Fibroblast of skin of right biceps (primary cell): ENCODE data around the gene ANKRD29.

Experiments used
- DNase-seq: peaks from one replicate; pipeline ENCODE4 v3.0.0-alpha.2; 2013

ANKRD29 gene

GRCh38 chr18:23683671-23684070, 21.0 kb upstream of the ANKRD29 start:
- DNase-seq, result peak; percentile 26

DNA sequence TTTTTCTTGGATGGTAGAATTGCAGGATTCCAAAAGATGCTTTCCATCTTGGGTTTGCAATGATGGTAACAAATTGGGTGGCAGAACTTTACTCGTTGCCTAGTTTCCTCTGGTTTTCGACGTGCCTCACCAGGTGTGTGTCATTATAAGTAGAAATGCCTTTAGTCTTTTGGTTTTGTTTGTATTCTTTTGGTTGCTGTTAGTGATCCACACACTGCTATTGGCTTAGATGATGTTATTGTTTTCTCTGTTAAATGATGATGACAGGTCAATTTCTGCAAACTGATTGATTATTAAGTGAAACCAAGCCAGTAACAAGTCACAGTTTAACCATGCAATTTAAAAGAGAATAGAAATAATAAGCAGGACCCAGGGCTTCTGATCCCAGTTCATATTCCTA, 20.4 kb upstream of the ANKRD29 start:
- no peak for DNase-seq

DNA sequence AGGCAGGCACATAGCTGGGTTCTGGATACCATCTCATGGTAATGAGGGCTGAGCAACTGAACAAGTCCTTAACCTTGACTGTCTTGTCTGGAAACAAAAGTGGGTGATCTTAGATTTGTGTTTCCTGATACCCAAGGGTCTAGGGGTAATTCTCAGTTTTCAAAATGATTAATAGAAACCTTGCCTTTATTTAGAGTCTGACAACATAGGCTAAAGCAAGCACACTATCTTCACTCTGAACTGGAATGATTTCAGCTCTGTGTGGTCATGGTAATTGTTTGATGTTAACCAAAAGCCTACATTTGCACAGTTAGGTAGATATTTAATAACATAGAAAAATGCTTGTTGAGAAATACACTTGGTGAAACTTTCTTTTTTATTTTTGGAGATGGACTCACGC, 19.8 kb upstream of the ANKRD29 start:
- no peak for DNase-seq

DNA sequence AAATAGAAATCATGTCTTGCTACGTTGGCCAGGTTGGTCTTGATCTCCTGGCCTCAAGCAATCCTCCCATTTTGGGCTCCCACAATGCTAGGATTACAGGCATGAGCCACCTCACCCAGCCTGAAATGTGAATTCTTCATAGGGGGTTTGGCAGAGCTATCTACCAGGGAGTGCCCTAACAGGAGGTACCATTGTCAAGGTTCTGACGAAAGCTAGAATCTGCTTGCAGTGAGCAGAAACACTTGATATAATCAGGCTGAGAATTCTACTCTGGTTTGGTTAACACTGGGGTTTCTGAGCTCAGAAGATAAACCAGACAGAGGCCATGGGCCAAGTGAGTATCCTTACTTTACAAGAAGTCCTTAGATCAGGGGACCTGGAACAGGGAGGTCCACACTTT, 19.3 kb upstream of the ANKRD29 start:
- DNase-seq, result no peak

- DNase-seq, result no peak
Observed at GRCh38 chr18:23675896-23676295, 13.2 kb upstream of the ANKRD29 start.

DNA sequence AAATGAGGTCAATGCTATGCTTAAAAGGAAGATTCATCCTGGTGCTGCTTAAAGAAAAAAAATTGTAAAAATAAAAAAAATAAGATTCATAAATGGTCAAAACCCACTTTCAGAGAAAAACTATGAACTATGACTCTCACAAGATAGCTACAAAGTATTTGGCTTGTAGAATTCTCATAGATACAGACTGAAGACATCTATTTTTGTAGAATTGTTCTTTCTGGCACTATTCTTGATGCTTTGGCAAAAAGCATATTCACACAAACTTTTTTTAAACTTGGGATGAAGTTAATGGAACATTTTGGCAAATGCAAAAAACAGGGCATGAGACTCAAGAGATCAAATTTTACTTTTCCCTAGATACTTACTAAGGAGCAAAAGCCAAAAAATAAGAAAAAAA, 12.5 kb upstream of the ANKRD29 start:
- no peak for DNase-seq

DNA sequence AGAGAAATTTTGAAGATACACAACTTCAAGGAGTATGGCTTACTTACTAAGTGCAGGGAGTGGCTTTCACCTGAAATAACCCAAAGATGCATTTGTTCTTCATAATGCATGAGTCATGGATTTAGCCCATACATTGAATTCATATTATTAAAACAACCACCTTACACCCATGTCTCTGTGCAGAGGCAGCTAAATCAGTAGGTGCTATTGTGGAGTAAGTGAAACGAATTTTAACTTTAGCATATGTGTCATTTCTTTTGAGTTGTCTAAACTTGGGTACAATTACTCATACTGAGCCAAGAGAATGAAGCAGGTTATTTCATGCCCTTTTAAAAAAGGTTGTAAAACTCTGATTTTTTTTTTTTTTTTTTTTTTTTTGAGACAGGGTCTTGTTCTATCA, 11.0 kb upstream of the ANKRD29 start:
- DNase-seq, result no peak

- no peak for DNase-seq
Observed at GRCh38 chr18:23671564-23671963, 8.9 kb upstream of the ANKRD29 start.

- no peak for DNase-seq
Observed at GRCh38 chr18:23669804-23670405, 7.2 kb upstream of the ANKRD29 start.

DNA sequence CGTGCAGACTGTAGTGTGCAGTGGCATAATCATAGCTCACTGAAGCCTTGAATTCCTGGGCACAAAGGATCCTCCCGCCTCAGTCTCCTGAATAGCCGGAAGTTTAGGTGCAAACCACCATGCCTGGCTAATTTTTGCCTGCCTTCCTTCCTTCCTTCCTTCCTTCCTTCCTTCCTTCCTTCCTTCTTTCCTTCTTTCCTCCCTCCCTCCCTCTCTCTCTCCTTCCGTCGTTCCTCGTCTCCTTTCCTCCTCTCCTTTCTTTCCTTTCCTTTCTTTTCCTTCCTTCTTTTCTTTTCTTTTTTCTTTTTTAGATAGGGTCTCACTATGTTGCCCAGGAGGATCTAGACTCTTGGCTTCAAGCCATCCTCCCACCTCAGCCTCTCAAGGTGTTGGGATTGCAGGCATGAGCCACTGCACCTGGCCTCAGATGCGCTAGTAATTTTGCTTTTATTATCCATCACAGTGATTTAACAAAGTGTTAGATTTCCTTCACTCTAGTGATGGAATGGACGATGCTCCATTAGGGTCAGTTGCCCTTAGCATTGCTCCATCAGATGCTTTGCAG, 6.6 kb upstream of the ANKRD29 start:
- DNase-seq, result no peak

- no peak for DNase-seq
Observed at GRCh38 chr18:23668731-23669130, 6.0 kb upstream of the ANKRD29 start.

DNA sequence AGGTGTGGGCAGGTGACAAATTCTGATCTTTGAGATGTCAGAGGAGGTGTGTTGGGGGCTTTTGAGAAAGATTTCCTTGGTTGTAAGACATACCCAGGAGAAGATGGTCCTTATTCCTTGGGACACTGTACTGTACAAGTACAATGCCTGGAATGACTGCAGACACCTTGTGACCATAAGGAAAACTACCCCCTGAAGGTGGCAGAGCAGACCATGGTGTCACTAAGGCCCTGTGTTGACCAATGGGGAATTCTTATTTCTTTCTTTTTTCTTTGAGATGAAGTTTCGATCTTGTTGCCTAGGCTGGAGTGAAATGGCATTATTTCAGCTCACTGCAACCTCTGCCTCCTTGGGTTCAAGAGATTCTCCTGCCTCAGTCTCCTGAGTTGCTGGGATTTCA, 4.4 kb upstream of the ANKRD29 start:
- no peak for DNase-seq

DNA sequence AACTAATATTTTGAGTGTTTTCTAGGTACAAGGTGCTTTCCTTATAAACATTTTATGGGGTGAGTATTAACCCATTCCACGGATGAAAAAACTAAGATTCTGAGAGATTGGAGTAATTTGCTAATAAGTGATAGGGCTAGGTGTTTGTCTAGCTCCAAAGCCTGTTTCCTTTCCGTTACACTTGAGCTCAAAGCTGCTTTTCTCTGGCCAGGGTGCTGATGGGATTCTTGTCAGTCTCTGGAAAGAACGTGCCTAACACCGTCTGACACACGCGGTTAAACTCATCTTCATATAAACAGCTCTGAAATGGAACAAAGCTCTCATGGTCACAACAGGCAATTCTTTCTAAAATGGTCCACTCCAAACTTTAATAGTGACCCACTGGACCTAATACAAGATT, 2.0 kb upstream of the ANKRD29 start:
- no peak for DNase-seq

DNA sequence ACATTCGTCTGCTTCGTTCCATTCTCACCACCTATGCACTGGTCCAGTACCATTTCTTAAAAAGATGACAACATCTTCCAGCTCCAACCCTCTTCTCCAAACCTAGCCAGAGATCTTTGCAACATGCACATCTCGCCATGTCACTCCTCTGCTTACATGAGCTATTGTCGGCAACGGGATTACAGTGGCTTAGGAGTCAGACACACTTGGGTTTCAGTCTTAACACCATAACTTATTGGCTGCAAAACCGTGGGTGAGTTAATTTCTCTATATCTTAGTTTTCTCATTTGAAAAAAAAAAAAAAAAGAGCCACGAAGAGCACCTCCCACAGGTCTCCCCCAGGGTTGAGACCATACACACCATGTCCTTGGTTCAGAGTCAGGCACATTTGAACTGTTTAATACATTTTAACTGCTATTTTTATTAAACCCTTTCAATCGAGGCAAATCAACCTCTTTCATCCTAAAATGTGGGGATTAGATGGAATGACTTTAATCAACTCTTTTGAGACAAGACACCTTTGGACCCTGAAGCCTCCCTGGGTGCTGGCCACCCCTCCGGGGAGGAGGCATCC, 889 bp downstream of the ANKRD29 start:
- no peak for DNase-seq

DNA sequence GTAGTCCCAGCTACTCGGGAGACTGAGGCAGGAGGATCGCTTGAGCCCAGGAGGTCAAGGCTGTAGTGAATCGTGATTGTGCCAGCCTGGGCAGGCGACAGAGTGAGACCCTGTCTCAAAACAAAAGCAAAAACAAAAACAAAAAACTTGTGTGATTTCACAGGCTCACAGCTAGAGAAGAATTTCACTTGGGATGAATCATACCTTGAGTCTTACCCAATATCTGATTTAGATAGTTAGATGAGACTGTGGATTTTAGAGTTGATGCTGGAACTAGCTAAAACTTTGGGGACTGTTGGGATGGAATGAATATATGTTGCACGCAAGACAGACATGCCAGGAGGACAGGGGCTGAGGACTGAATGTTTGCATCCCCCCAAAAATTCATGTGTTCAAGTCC, 4.4 kb downstream of the ANKRD29 start:
- DNase-seq, result no peak

DNA sequence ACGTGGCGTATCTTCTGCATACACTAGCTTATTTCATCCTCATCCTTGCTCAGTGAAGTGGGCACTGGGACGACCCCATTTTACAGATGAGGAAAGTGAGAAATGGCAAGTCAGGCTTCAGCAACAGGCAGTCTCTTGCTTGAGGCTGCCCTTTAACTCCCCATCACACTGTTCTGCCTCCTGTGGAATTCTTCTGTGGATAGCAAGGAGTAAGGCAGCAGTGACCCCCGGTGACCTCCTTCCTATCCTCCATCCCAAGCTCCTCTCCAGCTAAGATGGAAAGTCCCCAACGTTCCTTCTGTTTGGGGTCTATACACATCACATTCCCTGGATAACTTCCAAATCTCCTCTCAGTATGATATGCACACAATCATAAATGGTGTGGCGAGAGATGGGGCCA, 10.5 kb downstream of the ANKRD29 start:
- DNase-seq, result no peak

DNA sequence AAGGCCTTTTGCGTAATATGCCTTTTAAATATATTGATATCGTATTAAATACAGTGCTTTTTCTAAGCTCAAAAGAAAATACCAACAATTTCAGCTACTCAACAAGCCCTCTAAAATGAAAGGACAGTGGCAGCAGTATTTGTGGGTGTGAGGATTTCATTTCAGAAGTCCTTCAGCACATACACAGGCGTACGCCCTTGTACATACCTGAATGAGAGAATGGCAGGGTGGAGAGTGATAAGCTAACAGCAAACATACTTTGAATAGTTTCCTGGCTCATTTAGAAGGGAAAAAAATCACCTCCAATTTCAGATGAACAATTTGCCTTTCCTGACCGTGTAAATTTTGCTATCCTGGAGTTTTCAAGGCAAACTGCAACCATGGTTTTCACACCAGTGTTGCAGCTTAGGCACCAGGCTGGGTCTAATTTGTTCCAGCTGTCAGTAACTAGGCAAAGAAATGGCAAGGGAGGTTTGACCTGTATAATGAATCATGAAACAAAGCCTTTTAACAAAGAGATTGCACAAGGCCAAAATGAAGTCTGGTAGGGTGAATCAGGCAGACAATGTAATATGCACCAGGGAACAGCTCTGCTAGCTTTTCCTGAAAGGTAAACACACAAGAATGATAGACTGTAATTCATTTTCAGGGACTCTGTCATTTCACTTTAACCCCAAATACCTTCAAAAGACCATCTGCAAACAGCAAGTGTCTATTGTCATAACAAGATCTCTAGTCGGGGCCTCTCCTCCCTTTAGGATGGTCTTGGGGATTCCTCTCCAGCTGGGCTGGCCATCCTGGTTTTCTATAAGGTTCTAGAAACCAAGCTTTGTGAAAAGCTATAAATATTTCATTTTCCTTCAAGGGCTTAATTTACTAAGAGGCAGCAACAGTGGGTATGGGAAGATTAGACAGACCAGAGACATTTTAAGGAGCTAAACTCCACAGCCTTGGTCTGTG, 11.5 kb downstream of the ANKRD29 start:
- peak; percentile 83 for DNase-seq

- no peak for DNase-seq
Observed at GRCh38 chr18:23648940-23649607, 13.6 kb downstream of the ANKRD29 start.

DNA sequence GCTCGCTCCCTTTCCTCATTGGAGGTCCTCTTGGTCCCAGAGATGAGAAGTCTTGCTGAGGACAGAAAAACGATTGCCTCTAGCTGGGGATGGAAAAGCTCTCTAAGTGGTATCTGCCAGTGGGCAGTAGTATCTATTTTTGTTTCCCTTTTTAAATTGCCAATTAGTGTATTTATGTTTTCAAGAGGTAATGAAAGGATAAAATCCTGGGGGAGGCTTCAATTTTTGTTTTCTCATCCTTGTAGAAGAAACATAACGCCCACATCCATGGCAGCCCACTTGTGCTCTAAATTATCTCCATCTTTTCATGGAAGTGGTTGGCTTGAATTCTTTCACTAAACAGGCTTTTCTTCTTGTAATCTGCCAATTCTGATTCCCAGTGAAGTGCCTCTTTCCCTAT, 14.3 kb downstream of the ANKRD29 start:
- no peak for DNase-seq

DNA sequence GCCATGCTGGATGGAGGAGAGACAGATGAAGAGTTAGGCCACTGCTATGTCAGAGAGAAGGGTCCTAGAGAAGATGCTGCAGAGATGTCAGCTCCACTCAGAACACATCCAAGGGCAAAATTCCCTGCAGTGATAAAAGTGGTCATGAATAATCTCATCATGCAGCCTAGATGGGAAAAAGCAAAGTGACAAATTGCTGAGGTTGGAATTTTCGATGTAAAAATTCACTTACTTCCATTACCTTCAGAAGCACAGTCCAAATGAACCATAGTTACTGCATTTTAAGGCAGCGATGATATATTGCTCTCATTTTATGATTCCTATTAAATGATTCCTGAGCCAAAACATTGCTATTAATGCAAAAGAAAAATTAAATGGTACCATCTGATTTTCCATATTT, 16.4 kb downstream of the ANKRD29 start:
- no peak for DNase-seq

GRCh38 chr18:23645568-23646175, 17.0 kb downstream of the ANKRD29 start:
- DNase-seq, result no peak

DNA sequence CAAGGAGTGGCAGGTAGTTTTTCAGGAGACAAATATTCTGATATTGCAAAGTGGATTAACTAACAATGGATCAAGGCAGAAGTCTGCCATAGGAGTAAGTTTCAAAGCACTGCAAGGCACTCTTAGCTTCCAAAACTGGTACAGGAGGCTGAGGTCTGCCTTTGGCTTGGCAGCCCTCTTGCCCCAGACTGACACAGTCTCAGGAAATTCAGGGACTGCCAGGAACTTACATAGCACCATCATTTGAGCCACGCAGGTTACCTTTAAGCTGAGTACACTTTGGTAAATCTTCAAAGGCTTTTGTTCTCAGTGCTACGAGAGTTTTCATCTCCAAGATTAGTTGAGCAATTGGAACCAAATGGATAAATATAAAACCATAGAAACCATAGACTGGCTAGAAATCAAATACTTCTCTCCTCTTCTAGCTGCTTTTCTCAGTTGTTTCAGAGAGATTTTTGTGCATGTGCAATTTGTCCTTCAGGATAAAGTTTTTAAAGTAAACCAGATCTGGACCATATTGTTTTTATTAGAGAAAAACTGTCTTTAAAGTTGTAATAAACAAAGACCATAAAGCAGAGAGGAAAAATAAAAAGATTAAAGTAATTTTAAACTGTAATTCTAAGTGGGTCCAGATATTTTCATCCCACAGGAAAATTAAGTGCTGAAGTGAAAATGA, 18.8 kb downstream of the ANKRD29 start:
- DNase-seq, result no peak
